Endothelial cell of umbilical vein (primary cell): ENCODE results near the gene BRSK1. TPM values are rescaled to one million over a fixed set of nuclear protein-coding genes. Genes with fewer than 3 reads are reported as not detected.

Experiments used
- BruUV-seq: library from RNA; stranded (reverse); fragments of 400-500 nt; replicated peaks from 2 replicates; lab custom pipeline; 2021; lab: Mats Ljungman, UMichigan
- CTCF ChIA-PET: fragments of 300-600, 350-600 bp; sonication (Branson Sonifier 250); formaldehyde crosslinking; loops from one replicate; lab custom pipeline; 2021; ENCODE audit warnings: antibody characterized with exemption, inconsistent platforms; lab: Charles Lee
- POLR2A ChIA-PET: fragments of 300-600, 350-600 bp; sonication (Branson Sonifier 250); formaldehyde crosslinking; loops from one replicate; lab custom pipeline; 2021; ENCODE audit warnings: antibody characterized with exemption, inconsistent platforms; lab: Charles Lee
- DNase-seq: peaks from one replicate; pipeline ENCODE4 v3.0.0-alpha.2; 2011; ENCODE audit warnings: low read depth, low spot score
- FAIRE-seq: peaks from 2 replicates; lab custom pipeline; 2011; peaks lifted over from hg19 to GRCh38; lab: Jason Lieb, UNC
- H2AFZ ChIP-seq: 2 replicates; pipeline ENCODE4 v1.6.0; 2012; ENCODE audit warnings: low read depth, low read length, control low read depth, inconsistent platforms
- H3K27ac ChIP-seq: 2 replicates; pipeline ENCODE4 v1.5.1; 2011; ENCODE audit warnings: low read depth, mild to moderate bottlenecking, control low read depth, low read length, moderate library complexity; ENCODE audit not compliant: insufficient read depth
- H3K27me3 ChIP-seq, 2 experiments: 2 replicates each; pipeline versions ENCODE4 v1.6.0 to v1.6.1; 2011; ENCODE audit warnings: low read length in 2 of 2, mixed read lengths in 1 of 2; ENCODE audit not compliant: control insufficient read depth in 2 of 2, insufficient read depth in 2 of 2
- H3K36me3 ChIP-seq, 2 experiments: 2 replicates in 1 of 2; 3 replicates in 1 of 2; pipeline ENCODE4 v1.5.1; 2011; ENCODE audit warnings: low read length in 2 of 2, mild to moderate bottlenecking in 1 of 2, moderate library complexity in 1 of 2; ENCODE audit not compliant: control insufficient read depth in 2 of 2, insufficient read depth in 2 of 2; ENCODE audit errors: extremely low read depth in 1 of 2
- H3K4me1 ChIP-seq: 3 replicates; pipeline ENCODE4 v1.5.1; 2011; ENCODE audit warnings: mild to moderate bottlenecking, low read length; ENCODE audit not compliant: control insufficient read depth, insufficient read depth; ENCODE audit errors: extremely low read depth
- H3K4me2 ChIP-seq: 2 replicates; pipeline ENCODE4 v1.6.1; 2011; ENCODE audit warnings: low read length, control low read depth, mixed read lengths; ENCODE audit not compliant: insufficient read depth
- H3K4me3 ChIP-seq, 3 experiments: fragments of 200-600 bp in 1 of 3; sonication (generic), shearing (Covaris generic) in 1 of 3; replicated peaks in 1 of 3; 2 replicates each; pipeline ENCODE4 v1.5.1; 2011 to 2016; ENCODE audit warnings: control low read depth in 3 of 3, low read length in 3 of 3, mild to moderate bottlenecking in 2 of 3, inconsistent platforms in 1 of 3, low read depth in 1 of 3, moderate library complexity in 1 of 3; ENCODE audit not compliant: insufficient read depth in 1 of 3
- H3K79me2 ChIP-seq: 2 replicates; pipeline ENCODE4 v1.6.0; 2012; ENCODE audit warnings: low read length, inconsistent platforms; ENCODE audit not compliant: control insufficient read depth, insufficient read depth
- H3K9ac ChIP-seq: replicated peaks from 2 replicates; pipeline ENCODE3; 2011; ENCODE audit warnings: low read length, control low read depth; ENCODE audit not compliant: insufficient read depth; ENCODE audit errors: extremely low read depth
- H3K9me1 ChIP-seq: replicated peaks from 3 replicates; pipeline ENCODE4 v1.6.0; 2011; ENCODE audit warnings: mild to moderate bottlenecking, low read length; ENCODE audit not compliant: control insufficient read depth, insufficient read depth; ENCODE audit errors: extremely low read depth
- H3K9me3 ChIP-seq: replicated peaks from 2 replicates; pipeline ENCODE4 v1.5.1; 2012; ENCODE audit warnings: low read length, inconsistent platforms; ENCODE audit not compliant: control insufficient read depth, insufficient read depth
- H4K20me1 ChIP-seq: replicated peaks from 2 replicates; pipeline ENCODE3; 2011; ENCODE audit warnings: mild to moderate bottlenecking, low read length; ENCODE audit not compliant: control insufficient read depth, insufficient read depth; ENCODE audit errors: extremely low read depth
- CTCF ChIP-seq, 2 donors: IDR thresholded peaks; 1 replicate in 1 of 2; 2 replicates in 1 of 2; pipeline ENCODE4 v1.5.1; 2011; ENCODE audit warnings: low read length in 2 of 2, mild to moderate bottlenecking in 2 of 2, moderate library complexity in 2 of 2, control low read depth in 1 of 2, inconsistent platforms in 1 of 2, low read depth in 1 of 2; ENCODE audit not compliant: insufficient read depth in 1 of 2; ENCODE audit errors: extremely low read depth in 1 of 2
- EZH2 ChIP-seq: IDR thresholded peaks from 2 replicates; pipeline ENCODE4 v1.6.1; 2012; ENCODE audit warnings: borderline replicate concordance, low read depth, mild to moderate bottlenecking, moderate library complexity, low read length, inconsistent platforms; ENCODE audit not compliant: severe bottlenecking
- FOS ChIP-seq: IDR thresholded peaks from 2 replicates; pipeline ENCODE4 v1.6.1; 2011; ENCODE audit warnings: mild to moderate bottlenecking, low read length, moderate library complexity, borderline replicate concordance; ENCODE audit not compliant: insufficient read depth
- GATA2 ChIP-seq: IDR thresholded peaks from 2 replicates; pipeline ENCODE4 v1.7.0; 2011; ENCODE audit warnings: low read depth, mild to moderate bottlenecking, moderate library complexity, mixed read lengths, low read length; ENCODE audit not compliant: insufficient read length, insufficient read depth
- JUN ChIP-seq: IDR thresholded peaks from 2 replicates; pipeline ENCODE4 v1.6.1; 2011; ENCODE audit warnings: borderline replicate concordance, low read depth; ENCODE audit not compliant: insufficient read length, insufficient read depth
- MAX ChIP-seq: IDR thresholded peaks from 2 replicates; pipeline ENCODE4 v1.6.1; 2011; ENCODE audit not compliant: insufficient read depth, insufficient read length
- MYC ChIP-seq: IDR thresholded peaks from one replicate; pipeline ENCODE4 v1.6.1; 2011; ENCODE audit warnings: mild to moderate bottlenecking, low read depth, low read length
- POLR2A ChIP-seq: IDR thresholded peaks from 2 replicates; pipeline ENCODE4 v1.6.1; 2012; ENCODE audit warnings: low read depth, mild to moderate bottlenecking, control low read depth, low read length
- POLR2AphosphoS5 ChIP-seq: IDR thresholded peaks from 2 replicates; pipeline ENCODE4 v1.6.1; 2012; ENCODE audit warnings: low read depth, mild to moderate bottlenecking, control low read depth, low read length, moderate library complexity; ENCODE audit not compliant: insufficient read depth
- dilution Hi-C: fragments of 300-500 bp; cut with MboI; formaldehyde crosslinking; loops from one replicate; pipeline ENCODE4 v1.15.0; 2019; ENCODE audit warnings: low sequenced_read_pairs; ENCODE audit not compliant: extremely low pct_ligation_motif_present
- intact Hi-C: fragments of 100-400 bp; cut with micrococcal nuclease; formaldehyde crosslinking; loops from one replicate; pipeline ENCODE4 v1.10.0; 2022
- polyA plus RNA-seq, 4 experiments: library from polyadenylated mRNA; depleted of rRNA in 3 of 4; stranded (reverse) in 3 of 4; unstranded in 1 of 4; fragments of >200 nt; gene quantifications; 2 replicates each; pipeline versions ENCODE4 v1.2.1 to v1.2.3, GENCODE V29; 2011 to 2012; ENCODE audit warnings: missing spikeins in 1 of 4
- total RNA-seq: library from RNA; stranded (reverse); gene quantifications from 2 replicates; pipeline ENCODE4 v1.2.3, GENCODE V29; 2021

BRSK1 gene
- total and polyA plus RNA-seq, 2 donors (not counting 3 experiments of a cell fraction or from before 2014, with no cell fraction given) = 0.33 to 0.44 TPM

- Histone ChIP-seq H3K9me1 (no peaks in the 10 kb centered on the region), H2AFZ (no peak overlapping the region), H3K79me2 (no peaks in the 10 kb centered on the region), H3K4me2 (peak overlapping the region; percentile 25), H3K9me3 (no peaks in the 10 kb centered on the region), H3K36me3 (peaks cover 0 to 6% of the 10 kb centered on the region in 2 experiments), H3K27me3 (peaks cover 4 to 5% of the 10 kb centered on the region in 2 experiments), H3K4me3 (no peak overlapping the region), H4K20me1 (no peaks in the 10 kb centered on the region), H3K27ac (no peak overlapping the region), H3K9ac (no peak overlapping the region), H3K4me1 (peaks cover 3% of the 10 kb centered on the region)
- BruUV-seq = no TSS peak
- FAIRE-seq (no peak), DNase-seq (no peak)
- intact Hi-C loops = no loop called here
- dilution Hi-C loops = no loop called here
- POLR2A ChIA-PET = interaction anchor here (2.0 kb wide), 1 partner anchor 19 kb away, joined by 8 read pairs; the partner anchor contains the start of gene PPP6R1
- no peak for TF ChIP-seq POLR2AphosphoS5
- TF ChIP-seq JUN = no peak
- TF ChIP-seq CTCF (IDR thresholded peaks at IDR 0.05; ENCODE audit: extremely low read depth in 1 of 2, insufficient read depth in 1 of 2, low read depth in 1 of 2, low read length in 2 of 2) = no peak
- no peak for TF ChIP-seq EZH2
- TF ChIP-seq FOS = no peak
- TF ChIP-seq GATA2 = no peak
- no peak for TF ChIP-seq POLR2A
- TF ChIP-seq MYC = no peak
- no peak for TF ChIP-seq MAX
- CTCF ChIA-PET = interaction anchor here (1.3 to 1.6 kb wide), 2 partner anchors 13 to 23 kb away, joined by 4 read pairs; no protein-coding TSS in a partner anchor
Observed at GRCh38 chr19:55278391-55279135, 5.2 kb upstream of the BRSK1 start.
